Progenitor cell of endocrine pancreas (in vitro differentiated cells): ENCODE data around the gene CLEC16A. TPM values are rescaled to one million over a fixed set of nuclear protein-coding genes. Genes with fewer than 3 reads are reported as not detected.

Source experiments
- DNase-seq: peaks from one replicate; pipeline ENCODE4 v3.0.0; 2021; ENCODE audit warnings: low spot score; ENCODE audit not compliant: unreplicated experiment
- H3K27ac Mint-ChIP-seq: 2 replicates; pipeline ENCODE4 v1.8.0; 2021; ENCODE audit warnings: mild to moderate bottlenecking, moderate library complexity, mixed read lengths
- H3K27me3 Mint-ChIP-seq: 2 replicates; pipeline ENCODE4 v1.8.0; 2021; ENCODE audit warnings: mixed read lengths
- H3K36me3 Mint-ChIP-seq: 2 replicates; pipeline ENCODE4 v1.8.0; 2022; ENCODE audit warnings: mixed read lengths; ENCODE audit not compliant: insufficient read depth
- H3K4me1 Mint-ChIP-seq: 2 replicates; pipeline ENCODE4 v1.8.0; 2021; ENCODE audit warnings: low read depth, mixed read lengths
- H3K4me3 Mint-ChIP-seq: 2 replicates; pipeline ENCODE4 v1.8.0; 2021; ENCODE audit warnings: low read depth, mild to moderate bottlenecking, moderate library complexity, mixed read lengths
- H3K9me3 Mint-ChIP-seq: 2 replicates; pipeline ENCODE4 v1.8.0; 2021; ENCODE audit warnings: low read depth, mixed read lengths
- CTCF ChIP-seq: fragments of 200-600 bp; sonication (generic); IDR thresholded peaks from one replicate; pipeline ENCODE4 v1.5.0; 2021; ENCODE audit warnings: antibody characterized with exemption, mild to moderate bottlenecking; ENCODE audit not compliant: unreplicated experiment
- total RNA-seq: library from RNA; stranded (reverse); gene quantifications from 2 replicates; pipeline ENCODE4 v1.2.1, GENCODE V29; 2021

CLEC16A gene
- total RNA-seq, 1 donor from 2014 or later = 34.3 TPM

- DNase-seq = no peak
- Mint-ChIP-seq H3K4me1 (no peaks in the 10 kb centered on the region), H3K4me3 (no peak overlapping the region), H3K27me3 (peaks cover 10% of the 10 kb centered on the region), H3K36me3 (no peaks in the 10 kb centered on the region), H3K27ac (no peak overlapping the region), H3K9me3 (peaks cover 11% of the 10 kb centered on the region)
- TF ChIP-seq CTCF = no peak
These were observed 269.0 kb downstream of the CLEC16A start for GRCh38 chr16:11213373-11213772.

- peaks cover 13% of the 10 kb centered on the region for H3K9me3 Mint-ChIP-seq
- H3K27ac Mint-ChIP-seq = no peak overlapping the region
- no peak for TF ChIP-seq CTCF
- no peaks in the 10 kb centered on the region for H3K36me3 Mint-ChIP-seq
- H3K4me3 Mint-ChIP-seq = no peak overlapping the region
- no peaks in the 10 kb centered on the region for H3K4me1 Mint-ChIP-seq
- DNase-seq = no peak
- peaks cover 10% of the 10 kb centered on the region for H3K27me3 Mint-ChIP-seq
These were observed 269.4 kb downstream of the CLEC16A start for GRCh38 chr16:11213799-11214198.

GRCh38 chr16:11215935-11216556 lies 271.7 kb downstream of the CLEC16A start:
- Mint-ChIP-seq H3K27ac (no peak overlapping the region), H3K36me3 (no peaks in the 10 kb centered on the region), H3K4me1 (no peaks in the 10 kb centered on the region), H3K4me3 (no peak overlapping the region), H3K27me3 (peaks cover 8% of the 10 kb centered on the region), H3K9me3 (peaks cover 14% of the 10 kb centered on the region)
- no peak for TF ChIP-seq CTCF
- DNase-seq = no peak

- H3K27ac Mint-ChIP-seq = no peak overlapping the region
- H3K9me3 Mint-ChIP-seq = peaks cover 14% of the 10 kb centered on the region
- H3K36me3 Mint-ChIP-seq = no peaks in the 10 kb centered on the region
- no peak for DNase-seq
- no peak for TF ChIP-seq CTCF
- no peaks in the 10 kb centered on the region for H3K4me1 Mint-ChIP-seq
- no peak overlapping the region for H3K4me3 Mint-ChIP-seq
- H3K27me3 Mint-ChIP-seq = no peaks in the 10 kb centered on the region
These were observed 273.6 kb downstream of the CLEC16A start for GRCh38 chr16:11217651-11218603.

- Mint-ChIP-seq H3K4me3 (no peak overlapping the region), H3K4me1 (no peaks in the 10 kb centered on the region), H3K27me3 (no peaks in the 10 kb centered on the region), H3K9me3 (peaks cover 14% of the 10 kb centered on the region), H3K27ac (no peak overlapping the region), H3K36me3 (no peaks in the 10 kb centered on the region)
- TF ChIP-seq CTCF = peak; percentile 49
- DNase-seq = no peak
These were observed 274.2 kb downstream of the CLEC16A start for GRCh38 chr16:11218604-11218962.
